Measurements from ENCODE around the gene ATXN1. TPM values are rescaled to one million over a fixed set of nuclear protein-coding genes. Genes with fewer than 3 reads are reported as not detected.

ATXN1 gene
- polyA plus RNA-seq, 1 of the 3 experiments (the other 2 are of a cell fraction), result 7.9 TPM

- no peak overlapping the region for H3K4me3 ChIP-seq (ENCODE audit: low read depth in 2 of 2, low read length in 1 of 2)
- DNase-seq, result no peak
- no peaks in the 10 kb centered on the region for H3K9me3 ChIP-seq
- H3K4me2 ChIP-seq, result no peak overlapping the region
- TF ChIP-seq POLR2AphosphoS5 (IDR thresholded peaks at IDR 0.05; ENCODE audit: low read depth, low read length) (no peak), USF1 (IDR thresholded peaks at IDR 0.05; ENCODE audit: borderline replicate concordance, low read depth) (no peak), IRF3 (IDR thresholded peaks at IDR 0.05; ENCODE audit: low read depth, low read length) (no peak), YY1 (IDR thresholded peaks at IDR 0.05; ENCODE audit: low read depth) (no peak), ELF1 (IDR thresholded peaks at IDR 0.05) (no peak), FOXJ3 (CRISPR knock-in tag; IDR thresholded peaks at IDR 0.05) (no peak), JUND (IDR thresholded peaks at IDR 0.05) (no peak), GATA2 (CRISPR knock-in tag; IDR thresholded peaks at IDR 0.05) (no peak), CHD2 (IDR thresholded peaks at IDR 0.05; ENCODE audit: low read length, partially characterized antibody) (no peak), NRF1 (IDR thresholded peaks at IDR 0.05; ENCODE audit: low read depth, low read length) (no peak), RXRA (IDR thresholded peaks at IDR 0.05; ENCODE audit: borderline replicate concordance, low read depth) (no peak), RAD21 (IDR thresholded peaks at IDR 0.05; ENCODE audit: low read length) (no peak), SIN3A (IDR thresholded peaks at IDR 0.05; ENCODE audit: borderline replicate concordance, low read depth, low read length) (no peak), FOXM1 (IDR thresholded peaks at IDR 0.05; ENCODE audit: low read depth) (no peak), MXI1 (IDR thresholded peaks at IDR 0.05; ENCODE audit: low read depth, low read length) (no peak), TEAD4 (IDR thresholded peaks at IDR 0.05; ENCODE audit: borderline replicate concordance, insufficient read depth) (no peak), MAX (IDR thresholded peaks at IDR 0.05; ENCODE audit: low read depth) (no peak), TAF1 (IDR thresholded peaks at IDR 0.05; ENCODE audit: borderline replicate concordance, low read depth, low read length) (no peak), MEF2A (IDR thresholded peaks at IDR 0.05; ENCODE audit: borderline replicate concordance, low read depth) (no peak)
- no peak overlapping the region for H3K27ac ChIP-seq (ENCODE audit: low read depth in 2 of 2, low read length in 1 of 2)
- peaks cover 0 to 8% of the 10 kb centered on the region in 2 experiments; a peak in 2 of 4 replicates for H3K4me1 ChIP-seq (ENCODE audit: control insufficient read depth in 1 of 2, insufficient read depth in 2 of 2, low read depth in 1 of 2, low read length in 1 of 2)
- no peaks in the 10 kb centered on the region for H3K79me2 ChIP-seq (ENCODE audit: insufficient read depth)
- H3K36me3 ChIP-seq (replicated peaks in 1 of 2; ENCODE audit: control insufficient read depth in 1 of 2, insufficient read depth in 2 of 2, low read length in 1 of 2), result no peaks in the 10 kb centered on the region
- no peak overlapping the region for H2AFZ ChIP-seq (ENCODE audit: low read depth)
- ChIA-PET CTCF (interaction anchor here (1.1 to 1.3 kb wide), 2 partner anchors 38 to 97 kb away, joined by 3 read pairs; no protein-coding TSS in a partner anchor), POLR2A (no interaction called here)
- WGBS (ENCODE audit: low lambda C conversion rate), result 96% methylated on average over 5 of the region's 5 CpGs
- no peaks in the 10 kb centered on the region for H3K27me3 ChIP-seq (ENCODE audit: insufficient read depth)
- no peak overlapping the region for H3K9ac ChIP-seq
- H3F3A ChIP-seq (replicated peaks; ENCODE audit: insufficient read depth), result no peaks in the 10 kb centered on the region
- no peaks in the 10 kb centered on the region for H4K20me1 ChIP-seq (ENCODE audit: insufficient read depth)
- H3K9me2 ChIP-seq, result no peaks in the 10 kb centered on the region
These were observed 482.0 kb downstream of the ATXN1 start for GRCh38 chr6:16279243-16279642.

GRCh38 chr6:16278750-16279149 lies 482.5 kb downstream of the ATXN1 start:
- Histone ChIP-seq H3K36me3 (replicated peaks in 1 of 2; ENCODE audit: control insufficient read depth in 1 of 2, insufficient read depth in 2 of 2, low read length in 1 of 2) (no peaks in the 10 kb centered on the region), H4K20me1 (ENCODE audit: insufficient read depth) (no peaks in the 10 kb centered on the region), H3K4me3 (ENCODE audit: low read depth in 2 of 2, low read length in 1 of 2) (no peak overlapping the region), H3K4me2 (no peak overlapping the region), H3K27me3 (ENCODE audit: insufficient read depth) (no peaks in the 10 kb centered on the region), H3K9ac (no peak overlapping the region), H3K9me3 (no peaks in the 10 kb centered on the region), H3K27ac (ENCODE audit: low read depth in 2 of 2, low read length in 1 of 2) (no peak overlapping the region), H3K4me1 (ENCODE audit: control insufficient read depth in 1 of 2, insufficient read depth in 2 of 2, low read depth in 1 of 2, low read length in 1 of 2) (peaks cover 0 to 8% of the 10 kb centered on the region in 2 experiments; a peak in 2 of 4 replicates), H3F3A (replicated peaks; ENCODE audit: insufficient read depth) (no peaks in the 10 kb centered on the region), H3K79me2 (ENCODE audit: insufficient read depth) (no peaks in the 10 kb centered on the region), H2AFZ (ENCODE audit: low read depth) (no peak overlapping the region), H3K9me2 (no peaks in the 10 kb centered on the region)
- WGBS (ENCODE audit: low lambda C conversion rate), result 87% methylated on average over 8 of the region's 9 CpGs
- ChIA-PET POLR2A (no interaction called here), CTCF (interaction anchor here (1.1 kb wide), 1 partner anchor 38 kb away, joined by 3 read pairs; no protein-coding TSS in a partner anchor)
- DNase-seq, result no peak
- no peak for TF ChIP-seq CTCF (IDR thresholded peaks at IDR 0.05)
- TF ChIP-seq TEAD4 (IDR thresholded peaks at IDR 0.05; ENCODE audit: borderline replicate concordance, insufficient read depth), result no peak
- TF ChIP-seq ZBTB33 (IDR thresholded peaks at IDR 0.05; ENCODE audit: borderline replicate concordance, low read depth), result no peak
- TF ChIP-seq MEF2A (IDR thresholded peaks at IDR 0.05; ENCODE audit: borderline replicate concordance, low read depth), result no peak
- TF ChIP-seq NFIC (IDR thresholded peaks at IDR 0.05; ENCODE audit: borderline replicate concordance), result no peak
- TF ChIP-seq RFX5 (IDR thresholded peaks at IDR 0.05; ENCODE audit: low read length), result no peak
- no peak for TF ChIP-seq NRF1 (IDR thresholded peaks at IDR 0.05; ENCODE audit: low read depth, low read length)
- no peak for TF ChIP-seq FOXJ3 (CRISPR knock-in tag; IDR thresholded peaks at IDR 0.05)
- TF ChIP-seq POLR2AphosphoS5 (IDR thresholded peaks at IDR 0.05; ENCODE audit: low read depth, low read length), result no peak
- TF ChIP-seq EZH2phosphoT487 (IDR thresholded peaks at IDR 0.05; ENCODE audit: borderline replicate concordance, low read depth), result no peak
- no peak for TF ChIP-seq RAD21 (IDR thresholded peaks at IDR 0.05; ENCODE audit: low read length)
- TF ChIP-seq FOXM1 (IDR thresholded peaks at IDR 0.05; ENCODE audit: low read depth), result no peak

Data from SK-N-SH (cell line).